Activated naive CD8-positive, alpha-beta T cell treated with anti-CD3 and anti-CD28 coated beads, Interleukin-2, amount 50 U/mL, for 24 hours (primary cell): ENCODE data around the gene SUSD3.

Experiments used
- ATAC-seq: fragments of 150-1000 bp; cut with Tn5 transposase; one replicate; pipeline ENCODE4 v1.10.0; 2021
- DNase-seq: peaks from one replicate; pipeline ENCODE4 v3.0.0; 2021
- H3K27ac Mint-ChIP-seq: one replicate; pipeline ENCODE4 v1.8.0; 2021; ENCODE audit warnings: mild to moderate bottlenecking, mixed read lengths
- H3K27me3 Mint-ChIP-seq: one replicate; pipeline ENCODE4 v1.8.0; 2021; ENCODE audit warnings: mixed read lengths
- H3K36me3 Mint-ChIP-seq: one replicate; pipeline ENCODE4 v1.8.0; 2021; ENCODE audit warnings: low read depth, mixed read lengths
- H3K4me1 Mint-ChIP-seq: one replicate; pipeline ENCODE4 v1.8.0; 2021; ENCODE audit warnings: mixed read lengths
- H3K4me3 Mint-ChIP-seq: one replicate; pipeline ENCODE4 v1.8.0; 2021; ENCODE audit warnings: mild to moderate bottlenecking, moderate library complexity, mixed read lengths
- H3K9me3 Mint-ChIP-seq: one replicate; pipeline ENCODE4 v1.8.0; 2021; ENCODE audit warnings: mixed read lengths

SUSD3 gene

DNA sequence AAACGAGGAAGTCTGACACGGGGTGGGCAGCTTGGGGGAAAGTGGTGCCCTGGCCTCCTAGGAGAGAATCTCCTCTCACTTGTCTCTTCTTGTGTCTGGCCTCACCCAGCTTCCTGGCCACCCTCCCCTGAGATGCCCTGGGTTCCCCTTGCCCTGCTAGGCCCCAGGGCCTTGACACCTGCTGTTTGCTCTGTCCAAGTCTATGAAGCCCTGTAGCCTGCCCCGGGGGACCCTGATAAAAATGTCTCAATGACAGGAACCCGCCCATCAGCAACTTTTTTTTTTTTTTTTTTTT lies 35.0 kb upstream of the SUSD3 start:
- H3K36me3 Mint-ChIP-seq = peaks cover 26% of the 10 kb centered on the region
- H3K27ac Mint-ChIP-seq = peak overlapping the region; percentile 54
- no peaks in the 10 kb centered on the region for H3K27me3 Mint-ChIP-seq
- ATAC-seq (no peak), DNase-seq (no peak)
- no peaks in the 10 kb centered on the region for H3K9me3 Mint-ChIP-seq
- H3K4me3 Mint-ChIP-seq = no peak overlapping the region
- H3K4me1 Mint-ChIP-seq = peaks cover 53% of the 10 kb centered on the region

DNA sequence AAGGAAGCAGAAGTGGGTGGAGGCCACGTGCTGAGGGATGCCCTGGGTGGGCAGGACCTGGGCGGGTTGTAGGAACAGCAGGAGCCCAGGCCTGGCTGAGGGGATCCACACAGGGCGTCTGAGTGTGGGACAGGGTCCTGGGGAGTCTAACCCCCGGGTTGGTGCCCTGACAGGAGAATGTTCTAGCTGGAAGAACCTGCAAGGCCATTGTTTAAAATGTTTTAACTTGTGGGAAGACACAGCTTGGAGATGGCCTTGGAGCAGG lies 33.9 kb upstream of the SUSD3 start:
- peak overlapping the region; percentile 86 for H3K27ac Mint-ChIP-seq
- peaks cover 26% of the 10 kb centered on the region for H3K36me3 Mint-ChIP-seq
- DNase-seq (no peak), ATAC-seq (no peak)
- no peak overlapping the region for H3K4me3 Mint-ChIP-seq
- no peaks in the 10 kb centered on the region for H3K27me3 Mint-ChIP-seq
- no peaks in the 10 kb centered on the region for H3K9me3 Mint-ChIP-seq
- H3K4me1 Mint-ChIP-seq = peaks cover 58% of the 10 kb centered on the region

DNA sequence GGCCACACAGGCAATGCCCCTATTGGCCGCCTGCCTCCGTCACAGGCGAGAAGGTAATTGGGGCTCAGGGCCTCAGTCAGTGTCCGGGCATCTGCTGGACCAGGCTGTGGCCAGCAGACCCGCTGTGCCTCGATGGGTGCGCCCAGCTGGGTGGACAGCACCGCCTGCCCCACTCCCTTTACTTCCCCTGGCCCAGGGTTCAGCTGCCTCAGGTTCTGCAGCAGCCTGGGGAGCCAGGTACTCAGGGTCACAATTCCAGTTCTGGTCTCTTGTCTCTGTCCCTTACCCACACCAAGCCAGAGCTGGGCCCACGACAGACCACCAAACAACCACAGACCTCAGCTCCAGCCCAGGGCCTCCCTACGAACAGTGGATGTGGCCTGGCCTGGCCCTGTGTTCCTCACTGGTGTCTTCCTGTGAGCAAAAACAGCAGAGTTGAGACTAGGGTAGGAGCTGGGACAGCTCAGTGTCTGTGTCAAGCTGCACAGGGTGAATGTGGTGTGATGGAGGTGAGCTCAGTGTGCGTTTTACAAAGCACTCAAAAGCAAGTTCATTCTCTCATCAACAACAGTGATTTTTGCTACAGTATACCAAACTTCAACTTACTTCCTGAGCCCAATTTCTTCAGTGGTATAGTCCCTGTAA lies 33.4 kb upstream of the SUSD3 start:
- DNase-seq = no peak
- no peaks in the 10 kb centered on the region for H3K27me3 Mint-ChIP-seq
- H3K36me3 Mint-ChIP-seq = peaks cover 26% of the 10 kb centered on the region
- H3K4me1 Mint-ChIP-seq = peaks cover 60% of the 10 kb centered on the region
- no peak for ATAC-seq
- no peak overlapping the region for H3K4me3 Mint-ChIP-seq
- H3K27ac Mint-ChIP-seq = peak overlapping the region; percentile 86
- H3K9me3 Mint-ChIP-seq = no peaks in the 10 kb centered on the region

DNA sequence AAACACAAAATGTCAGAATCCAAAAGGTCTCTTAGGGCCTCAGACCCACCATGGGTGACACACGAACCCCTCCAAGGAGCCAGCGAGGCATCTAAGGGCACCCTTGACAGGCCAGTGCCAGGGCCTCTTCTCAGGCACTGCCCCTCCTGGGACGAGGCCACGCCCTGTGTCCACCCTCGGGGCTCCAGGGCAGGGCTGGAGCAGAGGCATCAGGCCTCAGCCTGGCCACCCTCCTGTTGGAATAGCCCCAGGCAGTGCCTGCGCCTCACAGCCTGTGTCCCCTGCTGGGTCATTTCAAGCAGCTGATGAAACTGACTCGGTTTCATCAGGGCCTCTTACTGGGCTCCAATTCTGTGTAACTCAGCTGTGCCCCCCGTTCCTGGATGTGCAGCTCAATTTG lies 32.8 kb upstream of the SUSD3 start:
- no peaks in the 10 kb centered on the region for H3K27me3 Mint-ChIP-seq
- peaks cover 56% of the 10 kb centered on the region for H3K4me1 Mint-ChIP-seq
- peaks cover 28% of the 10 kb centered on the region for H3K36me3 Mint-ChIP-seq
- H3K4me3 Mint-ChIP-seq = no peak overlapping the region
- no peaks in the 10 kb centered on the region for H3K9me3 Mint-ChIP-seq
- no peak for ATAC-seq
- peak overlapping the region; percentile 85 for H3K27ac Mint-ChIP-seq
- DNase-seq = no peak

DNA sequence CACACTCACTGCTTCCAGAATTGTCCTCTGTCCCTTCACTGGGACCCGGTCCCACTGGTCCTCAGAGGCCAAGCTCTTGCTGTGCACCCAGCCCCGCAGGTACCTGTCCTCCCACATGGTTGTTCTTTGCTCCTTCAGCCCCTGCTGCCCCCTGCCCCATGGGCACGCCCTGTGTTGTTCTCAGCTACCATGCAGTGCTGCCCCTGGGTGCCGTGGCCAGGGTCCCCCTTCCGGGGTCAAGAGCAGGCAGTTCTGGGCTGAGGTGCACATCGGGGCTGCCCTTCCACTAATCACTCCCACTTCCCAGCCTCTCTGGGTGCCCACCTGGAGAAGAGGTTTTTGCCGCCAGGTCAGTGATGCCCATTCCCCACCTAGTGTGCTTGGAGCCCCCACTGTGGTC lies 31.9 kb upstream of the SUSD3 start:
- H3K4me1 Mint-ChIP-seq = peaks cover 57% of the 10 kb centered on the region
- no peaks in the 10 kb centered on the region for H3K9me3 Mint-ChIP-seq
- H3K4me3 Mint-ChIP-seq = no peak overlapping the region
- no peak for ATAC-seq
- H3K36me3 Mint-ChIP-seq = peaks cover 32% of the 10 kb centered on the region
- DNase-seq = no peak
- no peaks in the 10 kb centered on the region for H3K27me3 Mint-ChIP-seq
- H3K27ac Mint-ChIP-seq = no peak overlapping the region

DNA sequence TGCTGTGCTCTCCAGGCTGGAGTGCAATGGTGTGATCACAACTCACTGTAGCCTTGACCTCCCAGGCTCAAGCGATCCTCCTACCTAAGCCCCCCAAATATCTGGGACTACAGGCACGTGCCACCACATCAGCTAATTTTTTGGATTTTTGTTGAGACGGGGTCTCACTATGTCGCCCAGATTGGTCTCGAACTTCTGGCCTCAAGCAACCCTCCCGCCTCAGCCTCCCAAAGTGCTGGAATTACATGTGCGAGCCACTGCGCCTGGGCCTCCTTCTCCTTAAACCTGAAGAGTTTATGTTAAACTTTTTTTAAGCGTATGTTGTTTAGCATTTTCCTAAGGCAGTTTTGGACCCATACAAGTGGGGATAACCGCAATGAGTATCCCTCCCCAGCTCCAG lies 30.8 kb upstream of the SUSD3 start:
- Mint-ChIP-seq H3K4me1 (peaks cover 64% of the 10 kb centered on the region), H3K4me3 (no peak overlapping the region), H3K9me3 (no peaks in the 10 kb centered on the region), H3K36me3 (peaks cover 32% of the 10 kb centered on the region), H3K27me3 (no peaks in the 10 kb centered on the region), H3K27ac (peak overlapping the region; percentile 85)
- ATAC-seq (no peak), DNase-seq (no peak)

DNA sequence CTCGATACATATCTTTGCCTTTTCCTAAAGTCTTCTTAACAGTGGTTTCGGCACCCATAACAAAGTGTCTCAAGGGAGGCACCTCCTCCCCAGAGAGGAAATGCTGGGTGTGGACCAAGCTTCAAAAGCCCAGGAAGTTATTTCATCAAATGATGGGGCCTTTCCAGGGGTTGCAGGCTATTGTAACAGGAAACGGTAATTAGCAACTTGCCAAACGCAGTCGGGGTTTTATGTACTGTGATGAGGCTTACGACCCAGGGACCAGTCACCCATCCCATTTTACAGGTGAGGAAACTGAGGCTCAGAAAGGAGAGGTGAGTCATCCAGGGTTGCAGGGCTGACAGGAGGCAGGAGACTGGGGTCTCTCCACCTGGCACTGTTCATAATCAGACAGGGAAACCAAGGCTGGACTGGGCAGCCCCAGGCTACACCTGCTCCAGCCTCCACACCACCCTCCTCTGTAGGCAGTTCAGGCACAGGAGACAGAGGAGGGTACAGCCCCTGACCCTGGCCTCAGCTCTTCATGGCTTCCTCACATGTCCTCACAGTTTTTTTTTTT lies 30.0 kb upstream of the SUSD3 start:
- Mint-ChIP-seq H3K36me3 (peaks cover 29% of the 10 kb centered on the region), H3K9me3 (no peaks in the 10 kb centered on the region), H3K4me3 (peak overlapping the region; percentile 48), H3K27me3 (no peaks in the 10 kb centered on the region), H3K27ac (peak overlapping the region; percentile 85), H3K4me1 (peaks cover 65% of the 10 kb centered on the region)
- ATAC-seq (peak; percentile 72), DNase-seq (peak; percentile 46)

DNA sequence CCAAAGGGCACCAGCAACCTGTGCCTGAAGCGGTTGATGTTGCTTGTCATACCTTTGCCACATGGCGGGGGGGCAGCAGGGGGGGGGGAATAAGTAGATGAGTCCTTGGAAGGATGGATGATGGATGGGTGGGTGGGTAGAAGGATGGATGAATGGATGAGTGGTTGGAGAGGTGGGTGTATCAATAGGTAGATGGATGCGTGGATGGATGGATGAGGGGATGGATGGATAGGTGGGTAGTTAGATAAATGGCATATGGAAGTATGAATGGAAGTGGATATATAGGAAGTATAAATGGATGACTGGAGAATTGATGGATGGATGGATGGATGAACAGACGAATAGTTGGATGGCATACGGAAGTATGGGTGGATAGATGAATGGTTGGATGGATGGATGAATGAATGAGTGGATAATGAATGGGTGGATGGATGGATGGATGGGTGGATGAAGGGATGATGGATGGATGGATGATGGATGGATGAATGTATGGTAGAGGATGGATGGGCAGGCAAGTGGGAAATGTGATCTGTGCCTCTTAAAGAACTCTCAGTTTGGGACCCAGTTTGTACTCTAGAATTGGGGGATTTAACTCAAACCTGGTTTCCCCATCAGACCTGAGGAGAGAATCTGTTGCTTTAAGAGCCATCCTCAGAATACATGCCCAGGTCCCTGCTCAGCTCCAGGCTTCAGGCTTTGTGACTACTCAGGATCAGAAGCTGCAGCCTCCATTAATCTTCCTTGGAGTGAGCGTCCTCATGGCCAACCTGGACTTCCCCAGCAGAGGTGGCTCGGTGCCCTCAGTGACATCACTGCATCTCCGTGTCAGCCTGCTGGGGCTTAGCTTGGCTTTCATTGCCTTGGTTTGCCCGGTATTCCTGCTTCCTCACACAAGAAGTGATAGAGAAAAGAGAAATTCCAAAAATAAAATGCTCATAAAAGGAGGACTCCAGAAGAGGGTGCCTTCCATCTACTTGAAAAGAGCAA lies 27.6 kb upstream of the SUSD3 start:
- Mint-ChIP-seq H3K36me3 (peaks cover 25% of the 10 kb centered on the region), H3K4me1 (peaks cover 51% of the 10 kb centered on the region), H3K4me3 (no peak overlapping the region), H3K27me3 (no peaks in the 10 kb centered on the region), H3K9me3 (no peaks in the 10 kb centered on the region), H3K27ac (no peak overlapping the region)
- DNase-seq (no peak), ATAC-seq (no peak)

DNA sequence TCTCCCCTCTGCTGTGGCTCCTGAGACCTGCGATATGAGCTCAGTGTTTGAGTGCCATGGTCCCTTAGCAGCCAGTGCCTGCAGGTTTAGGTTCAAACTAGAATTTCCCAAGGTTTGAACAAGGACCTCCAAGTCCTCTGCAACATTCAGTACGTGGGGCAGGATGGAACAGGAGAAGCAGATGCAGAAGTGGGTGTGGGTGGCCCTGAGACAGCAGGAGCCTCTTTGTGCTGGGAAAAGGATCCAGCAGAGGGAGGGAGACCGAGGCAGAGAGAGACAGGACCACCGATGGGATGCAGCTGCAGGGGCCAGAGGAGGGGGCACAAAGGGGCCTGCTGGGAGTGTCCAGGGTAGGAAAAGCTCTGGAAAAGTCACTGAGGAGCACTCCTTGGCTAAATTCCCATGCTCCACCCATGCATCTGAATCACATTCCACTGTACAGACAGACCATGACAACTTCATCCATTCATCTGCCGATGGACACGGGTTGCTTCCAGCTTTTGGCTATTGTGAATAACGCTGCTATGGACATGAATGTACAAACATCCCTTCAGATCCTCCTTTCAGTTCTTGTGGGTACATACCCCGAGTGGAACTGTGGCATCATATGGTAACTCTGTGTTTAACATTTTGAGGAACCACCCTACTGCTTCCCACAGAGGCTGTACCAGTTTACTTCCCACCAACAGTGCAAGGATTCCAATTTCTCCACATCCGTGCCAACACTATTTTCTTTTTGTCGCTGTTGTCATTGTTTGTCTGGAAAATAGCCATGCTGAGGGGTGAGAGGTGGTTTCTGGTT lies 26.7 kb upstream of the SUSD3 start:
- Mint-ChIP-seq H3K9me3 (no peaks in the 10 kb centered on the region), H3K36me3 (peaks cover 25% of the 10 kb centered on the region), H3K4me1 (peaks cover 57% of the 10 kb centered on the region), H3K4me3 (no peak overlapping the region), H3K27ac (no peak overlapping the region), H3K27me3 (no peaks in the 10 kb centered on the region)
- DNase-seq = no peak
- ATAC-seq = no peak

DNA sequence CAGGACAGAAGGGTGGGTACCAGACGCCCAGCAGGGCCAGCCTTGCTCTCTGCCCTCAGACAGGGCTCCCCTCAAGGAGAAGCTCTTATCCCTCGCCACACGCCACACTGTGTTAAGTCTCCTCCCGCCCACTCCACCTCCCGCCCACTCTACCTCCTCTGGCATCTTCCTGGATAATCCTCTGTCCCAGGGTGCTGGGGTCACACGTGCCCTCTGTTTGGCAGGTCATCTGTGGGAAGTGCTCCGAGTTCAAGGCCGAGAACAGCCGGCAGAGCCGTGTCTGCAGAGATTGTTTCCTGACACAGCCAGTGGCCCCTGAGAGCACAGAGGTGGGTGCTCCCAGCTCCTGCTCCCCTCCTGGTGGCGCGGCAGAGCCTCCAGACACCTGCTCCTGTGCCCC lies 26.0 kb upstream of the SUSD3 start:
- no peak overlapping the region for H3K4me3 Mint-ChIP-seq
- no peaks in the 10 kb centered on the region for H3K9me3 Mint-ChIP-seq
- no peak for DNase-seq
- peaks cover 24% of the 10 kb centered on the region for H3K36me3 Mint-ChIP-seq
- peaks cover 57% of the 10 kb centered on the region for H3K4me1 Mint-ChIP-seq
- no peak for ATAC-seq
- H3K27me3 Mint-ChIP-seq = no peaks in the 10 kb centered on the region
- H3K27ac Mint-ChIP-seq = no peak overlapping the region

DNA sequence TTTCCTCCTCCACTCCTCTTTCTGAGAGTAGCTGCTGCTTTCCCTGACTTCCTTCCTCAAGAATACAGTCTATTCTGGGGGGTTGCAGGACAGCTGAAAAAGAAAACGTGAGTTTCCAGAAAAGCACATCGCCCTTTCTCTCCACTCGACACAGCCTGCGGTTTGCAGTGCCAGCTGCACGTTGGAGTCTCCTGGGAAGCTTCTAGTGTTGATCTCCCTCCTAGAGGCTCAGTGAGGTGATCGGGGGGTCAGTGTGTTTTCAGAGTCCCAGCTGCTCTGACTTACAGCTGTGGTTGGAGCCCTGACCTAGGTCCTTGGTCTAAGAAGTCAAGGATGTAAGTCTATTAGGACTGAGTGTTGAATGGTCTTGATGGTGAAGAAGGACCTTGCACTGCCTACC lies 25.0 kb upstream of the SUSD3 start:
- no peaks in the 10 kb centered on the region for H3K9me3 Mint-ChIP-seq
- no peaks in the 10 kb centered on the region for H3K27me3 Mint-ChIP-seq
- DNase-seq (no peak), ATAC-seq (no peak)
- peaks cover 21% of the 10 kb centered on the region for H3K36me3 Mint-ChIP-seq
- H3K4me1 Mint-ChIP-seq = peaks cover 49% of the 10 kb centered on the region
- H3K27ac Mint-ChIP-seq = peak overlapping the region; percentile 57
- no peak overlapping the region for H3K4me3 Mint-ChIP-seq

DNA sequence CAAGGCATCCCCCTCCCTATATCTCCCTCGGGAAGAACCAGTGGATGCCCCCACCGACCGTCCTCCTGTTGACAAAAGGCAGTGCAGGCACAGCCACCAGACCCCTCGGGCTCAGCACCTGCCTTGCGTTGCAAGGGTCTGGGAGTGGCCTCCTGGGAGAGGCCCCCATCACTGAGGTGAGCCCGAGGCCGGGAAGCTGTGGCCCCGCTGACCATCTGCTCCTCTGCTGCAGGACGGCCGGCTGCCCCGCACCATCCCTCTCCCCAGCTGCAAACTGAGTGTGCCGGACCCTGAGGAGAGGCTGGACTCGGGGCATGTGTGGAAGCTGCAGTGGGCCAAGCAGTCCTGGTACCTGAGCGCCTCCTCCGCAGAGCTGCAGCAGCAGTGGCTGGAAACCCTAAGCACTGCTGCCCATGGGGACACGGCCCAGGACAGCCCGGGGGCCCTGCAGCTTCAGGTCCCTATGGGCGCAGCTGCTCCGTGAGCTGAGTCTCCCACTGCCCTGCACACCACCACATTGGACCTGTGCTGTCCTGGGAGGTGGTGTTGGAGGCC lies 23.3 kb upstream of the SUSD3 start:
- H3K9me3 Mint-ChIP-seq = no peaks in the 10 kb centered on the region
- DNase-seq (no peak), ATAC-seq (no peak)
- peaks cover 15% of the 10 kb centered on the region for H3K36me3 Mint-ChIP-seq
- H3K4me1 Mint-ChIP-seq = peaks cover 41% of the 10 kb centered on the region
- H3K27ac Mint-ChIP-seq = no peak overlapping the region
- no peaks in the 10 kb centered on the region for H3K27me3 Mint-ChIP-seq
- no peak overlapping the region for H3K4me3 Mint-ChIP-seq

DNA sequence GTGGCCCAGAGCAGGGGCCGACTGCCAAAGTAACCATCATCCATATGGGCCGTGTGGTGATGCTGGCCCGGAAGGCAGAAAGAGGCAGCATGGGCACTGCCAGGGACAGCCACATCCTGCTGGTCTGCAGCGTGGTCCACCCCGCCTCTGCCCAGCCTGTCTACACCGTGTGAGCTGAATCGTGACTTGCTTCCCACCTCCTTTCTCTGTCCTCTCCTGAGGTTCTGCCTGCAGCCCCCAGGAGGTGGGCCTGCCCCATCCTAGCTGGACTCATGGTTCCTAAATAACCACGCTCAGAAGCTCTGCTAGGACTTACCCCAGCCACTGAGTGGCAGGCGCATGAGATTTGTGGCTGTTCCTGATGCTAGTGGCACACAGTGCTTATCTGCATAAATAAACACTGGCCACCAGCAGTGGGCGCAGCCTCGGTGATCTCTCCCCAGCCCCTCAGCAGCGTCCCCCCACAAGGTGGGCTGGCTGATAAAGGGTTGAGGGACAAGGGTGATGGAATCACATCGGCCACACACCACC lies 22.6 kb upstream of the SUSD3 start:
- DNase-seq = no peak
- Mint-ChIP-seq H3K4me1 (peaks cover 37% of the 10 kb centered on the region), H3K27me3 (no peaks in the 10 kb centered on the region), H3K4me3 (no peak overlapping the region), H3K9me3 (no peaks in the 10 kb centered on the region), H3K27ac (no peak overlapping the region), H3K36me3 (peaks cover 12% of the 10 kb centered on the region)
- ATAC-seq = no peak

DNA sequence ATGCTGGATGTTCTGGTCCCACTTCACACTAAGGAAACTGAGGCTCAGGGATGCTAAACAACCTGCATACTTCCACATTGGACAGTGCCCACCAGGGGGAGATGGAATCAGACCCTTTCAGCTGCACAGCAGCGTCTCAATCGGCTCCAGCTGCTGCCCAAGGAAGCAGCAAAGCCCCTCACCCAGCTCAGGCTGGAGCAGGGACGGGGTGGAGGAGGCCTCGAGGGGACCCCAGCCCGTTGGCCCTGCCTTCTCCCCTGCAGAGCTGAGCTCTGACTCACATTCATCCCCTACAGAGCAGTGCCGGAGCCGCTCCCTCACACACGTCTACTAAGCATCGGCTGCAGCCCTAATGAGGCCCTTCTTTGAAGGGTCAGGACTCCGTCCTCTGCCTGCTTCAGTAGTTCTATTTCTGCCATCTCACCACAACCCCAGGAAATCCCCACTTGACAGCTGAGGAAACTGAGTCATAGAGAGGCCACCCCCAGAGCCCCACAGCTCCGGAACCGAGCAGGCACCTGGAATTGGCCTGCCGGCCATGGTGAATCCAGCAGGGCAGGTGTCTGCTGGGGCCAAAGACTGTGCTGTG lies 21.5 kb upstream of the SUSD3 start:
- ATAC-seq (peak; percentile 5), DNase-seq (no peak)
- H3K4me1 Mint-ChIP-seq = peaks cover 40% of the 10 kb centered on the region
- H3K36me3 Mint-ChIP-seq = peaks cover 3% of the 10 kb centered on the region
- peak overlapping the region; percentile 52 for H3K27ac Mint-ChIP-seq
- no peaks in the 10 kb centered on the region for H3K27me3 Mint-ChIP-seq
- H3K4me3 Mint-ChIP-seq = no peak overlapping the region
- peaks cover 9% of the 10 kb centered on the region for H3K9me3 Mint-ChIP-seq
